GM19099 (cell line): Measurements from ENCODE around the gene TMPRSS9.

Source experiments
- POLR2A ChIP-seq: IDR thresholded peaks from 3 replicates; pipeline ENCODE4 v1.6.1; 2011; ENCODE audit warnings: low read depth; ENCODE audit not compliant: insufficient read length; ENCODE audit errors: extremely low read depth

The TMPRSS9 gene

DNA sequence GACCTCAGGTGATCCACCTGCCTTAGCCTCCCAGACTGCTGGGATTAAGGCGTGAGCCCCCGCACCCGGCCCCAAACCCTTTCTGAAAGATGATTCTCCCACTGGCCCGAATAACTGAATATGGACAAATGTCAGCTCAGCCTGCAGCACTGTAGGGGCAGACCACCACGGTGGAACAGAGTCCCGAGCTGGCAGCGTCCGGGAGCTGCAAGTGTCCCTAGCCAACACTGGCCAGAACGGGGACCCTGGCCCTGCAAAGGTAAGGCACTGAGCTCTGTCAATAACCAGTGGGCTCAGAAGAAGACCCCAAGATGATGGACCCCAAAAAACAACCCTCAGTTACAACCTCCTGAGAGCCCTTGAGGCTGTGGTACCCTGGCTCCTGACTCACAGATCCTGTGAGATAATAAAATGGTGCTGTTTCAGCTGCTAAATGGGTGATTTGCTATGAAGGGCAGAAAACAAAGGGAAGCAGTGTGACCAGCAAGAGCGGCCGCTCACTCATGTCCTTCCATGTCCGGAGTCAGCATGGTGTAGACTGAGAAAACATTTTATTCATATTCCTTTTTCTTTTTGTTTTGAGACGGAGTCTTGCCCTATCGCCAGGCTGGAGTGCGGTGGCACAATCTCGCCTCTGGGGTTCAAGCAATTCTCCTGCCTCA, 33.2 kb upstream of the TMPRSS9 start:
- no peak for TF ChIP-seq POLR2A

DNA sequence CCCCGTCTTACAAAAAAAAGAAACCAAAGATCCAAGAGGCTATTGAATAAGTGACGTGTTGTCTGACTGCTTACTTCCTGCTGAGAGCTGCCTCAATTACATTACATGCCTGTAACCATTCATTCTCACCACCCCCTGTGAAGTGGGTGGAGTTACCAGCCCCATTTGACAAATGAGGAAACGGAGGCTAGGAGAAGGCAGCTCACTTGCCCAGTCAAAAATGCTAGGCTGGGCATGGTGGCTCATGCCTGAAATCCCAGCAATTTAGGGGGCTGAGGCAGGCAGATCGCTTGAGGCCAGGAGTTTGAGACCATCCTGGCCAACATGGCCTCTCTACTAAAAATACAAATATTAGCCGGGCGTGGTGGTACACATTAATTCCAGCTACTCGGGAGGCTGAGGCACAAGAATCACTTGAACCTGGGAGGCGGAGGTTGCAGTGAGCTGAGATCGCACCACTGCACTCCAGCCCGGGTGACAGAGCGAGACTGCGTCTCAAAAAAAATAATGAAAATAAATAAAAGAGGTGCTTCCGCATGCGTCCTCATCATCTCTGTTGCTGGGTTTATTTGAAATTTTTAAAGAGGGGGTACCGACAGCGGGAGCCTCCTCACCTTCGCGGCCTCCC, 32.2 kb upstream of the TMPRSS9 start:
- no peak for TF ChIP-seq POLR2A

DNA sequence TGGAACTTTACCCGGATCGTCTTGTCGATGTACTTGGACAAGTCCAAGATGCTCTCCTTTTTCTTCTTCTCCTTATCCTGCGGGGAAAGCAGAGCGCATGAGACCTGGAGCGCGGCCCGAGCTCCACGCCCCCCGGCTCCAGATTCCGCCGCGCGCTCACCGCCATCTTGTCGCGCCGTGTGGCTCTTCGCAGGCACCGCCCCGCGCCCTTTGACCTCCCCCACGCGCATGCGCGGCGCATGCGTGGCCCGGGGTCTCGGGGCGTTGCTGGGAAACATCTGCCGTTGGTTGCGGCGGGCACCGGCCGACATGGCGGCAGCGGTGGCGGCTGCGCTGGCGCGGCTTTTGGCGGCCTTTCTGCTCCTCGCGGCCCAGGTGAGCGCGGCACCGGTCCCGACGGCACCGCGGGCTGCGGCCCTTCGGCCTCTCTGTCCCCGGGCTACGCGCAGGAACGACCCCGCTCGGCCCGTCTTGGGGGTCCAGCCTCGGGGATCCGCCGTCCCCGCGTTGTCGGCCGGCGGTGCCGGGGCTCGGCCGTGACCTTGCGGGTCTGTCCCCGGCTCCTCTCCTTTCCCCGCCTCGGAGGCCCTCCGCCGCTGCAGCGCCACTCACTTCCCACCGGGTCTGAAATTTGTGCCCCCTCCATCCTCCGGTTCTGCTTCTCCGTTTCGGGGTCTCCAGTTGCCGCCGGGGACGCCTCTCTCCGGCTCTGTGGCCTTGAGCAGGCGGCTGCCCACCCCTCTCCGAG, 31.5 kb upstream of the TMPRSS9 start, which contains the start of the genes LSM7 and SPPL2B:
Gene LSM7, minus strand, starts transcription at position 186 of the 748 bp plus-strand sequence. Its CDS starts 20 bp downstream, at position 166.
Gene SPPL2B, plus strand, starts transcription at position 284 of the 748 bp plus-strand sequence. Its CDS starts 26 bp downstream, at position 310.
- TF ChIP-seq POLR2A = peak; percentile 91

DNA sequence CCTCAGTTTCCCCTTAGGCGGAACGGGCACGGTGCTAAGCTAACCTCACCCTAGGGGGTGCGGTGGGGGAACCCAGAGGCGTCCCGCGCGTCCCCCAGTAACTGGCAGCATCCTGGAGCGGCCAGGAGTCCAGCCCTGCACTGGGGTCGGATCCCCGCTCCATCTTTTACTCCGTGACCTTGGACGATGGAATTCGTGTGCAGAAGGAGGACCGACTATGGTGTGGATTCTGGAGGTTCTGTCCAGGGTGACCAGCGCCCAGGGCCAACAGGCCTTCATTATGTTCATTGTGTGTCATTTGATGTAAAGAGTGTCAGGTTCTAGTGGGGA, 31.0 kb upstream of the TMPRSS9 start:
- TF ChIP-seq POLR2A = no peak

DNA sequence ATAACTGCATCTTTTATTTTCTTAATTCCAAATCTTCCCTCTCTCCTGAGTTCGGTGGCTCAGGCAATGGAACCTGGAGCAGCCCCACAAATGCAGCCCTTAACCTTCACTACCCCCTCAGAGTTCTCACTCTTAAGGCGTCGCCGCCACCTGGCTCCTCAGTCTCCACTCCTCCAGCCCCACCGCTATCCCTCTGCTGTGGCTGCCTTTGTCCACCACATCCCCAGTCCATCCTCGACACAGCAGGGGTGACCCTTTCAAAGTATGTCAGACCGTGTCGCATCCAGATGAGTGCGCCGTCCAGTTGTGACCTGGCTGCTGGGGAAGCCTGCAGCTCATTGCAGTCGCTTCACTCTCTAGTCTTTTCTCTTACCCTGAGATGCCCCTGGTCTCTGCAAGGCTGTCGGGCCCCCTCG, 30.6 kb upstream of the TMPRSS9 start:
- no peak for TF ChIP-seq POLR2A

DNA sequence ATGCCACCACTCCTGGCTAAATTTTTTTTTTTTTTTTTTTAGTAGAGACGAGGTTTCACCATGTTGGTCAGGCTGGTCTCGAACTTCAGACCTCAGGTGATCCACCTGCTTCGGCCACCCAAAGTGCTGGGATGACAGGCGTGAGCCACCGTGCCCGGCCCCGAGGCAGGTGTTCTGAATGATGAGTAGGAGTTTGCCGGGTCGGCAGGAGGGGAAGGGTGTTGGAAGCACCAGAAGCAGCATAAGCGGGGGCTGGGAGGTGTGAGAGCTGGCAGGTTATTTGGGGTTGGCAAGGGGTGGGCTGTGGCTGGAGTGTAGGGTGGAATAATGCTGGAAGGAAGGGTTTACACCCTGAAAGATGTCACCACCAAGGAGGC, 29.8 kb upstream of the TMPRSS9 start:
- no peak for TF ChIP-seq POLR2A

DNA sequence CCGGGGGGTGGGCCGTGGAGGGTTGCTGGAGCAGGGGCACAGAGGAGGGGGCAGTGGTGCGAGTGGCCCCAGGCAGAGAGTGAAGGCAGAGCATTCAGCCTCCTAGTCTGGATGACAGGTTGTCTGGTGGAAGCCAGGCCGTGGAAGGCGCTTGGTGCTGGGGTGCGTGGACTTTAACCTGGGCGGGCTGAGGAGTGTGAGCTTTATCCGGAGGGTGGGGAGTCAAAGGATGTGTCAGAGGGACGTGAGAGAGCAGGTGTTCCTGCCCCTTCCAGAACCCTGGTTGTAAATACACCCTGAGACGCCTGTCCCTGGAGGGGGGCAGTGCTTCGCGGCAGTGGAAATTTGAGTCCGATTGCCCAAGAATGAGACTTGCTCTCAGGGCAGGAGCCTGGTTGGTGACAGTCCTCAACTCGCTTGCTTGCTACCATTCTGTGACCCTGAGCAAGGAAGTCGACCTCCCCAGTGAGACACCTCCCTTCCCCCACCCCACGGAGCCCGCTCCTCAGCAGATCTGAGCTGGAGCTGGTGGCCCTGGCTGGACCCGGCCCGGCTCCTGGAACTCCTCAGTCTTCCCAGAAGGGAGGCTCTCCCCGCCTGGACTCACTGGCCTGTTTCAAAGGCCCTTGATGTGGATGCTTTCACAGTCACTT, 29.3 kb upstream of the TMPRSS9 start:
- TF ChIP-seq POLR2A = no peak

DNA sequence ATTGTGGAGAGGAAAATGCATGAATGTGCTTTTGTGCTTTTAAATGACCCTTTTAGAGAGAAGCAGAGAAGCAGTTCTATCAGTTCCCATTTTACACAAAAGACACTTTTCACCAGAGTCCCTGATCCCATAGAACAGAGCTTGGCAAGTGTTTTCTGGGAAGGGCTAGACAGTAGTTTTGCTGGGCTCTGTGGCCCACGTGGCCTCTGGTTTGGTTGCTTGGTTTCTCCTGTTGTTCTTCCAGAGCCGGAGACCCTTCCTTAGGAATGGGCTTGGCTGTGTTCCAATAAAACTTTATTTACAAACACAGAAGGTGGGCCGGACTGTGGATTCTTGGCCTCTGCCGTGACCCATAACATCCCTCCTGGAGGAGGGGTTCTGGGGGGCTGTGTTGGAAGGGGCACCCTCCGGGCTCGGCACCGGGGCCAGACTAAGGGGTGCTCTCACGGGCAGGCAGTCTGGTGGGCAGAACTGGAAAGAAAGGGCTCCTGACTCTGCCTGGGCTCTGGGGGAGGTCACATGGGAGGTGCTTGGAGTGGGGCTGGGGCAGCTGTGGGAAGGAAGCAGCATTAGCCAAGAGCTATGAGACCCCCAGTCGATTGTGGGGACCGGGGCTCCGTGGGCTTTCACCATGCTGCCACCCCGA, 28.3 kb upstream of the TMPRSS9 start:
- no peak for TF ChIP-seq POLR2A

DNA sequence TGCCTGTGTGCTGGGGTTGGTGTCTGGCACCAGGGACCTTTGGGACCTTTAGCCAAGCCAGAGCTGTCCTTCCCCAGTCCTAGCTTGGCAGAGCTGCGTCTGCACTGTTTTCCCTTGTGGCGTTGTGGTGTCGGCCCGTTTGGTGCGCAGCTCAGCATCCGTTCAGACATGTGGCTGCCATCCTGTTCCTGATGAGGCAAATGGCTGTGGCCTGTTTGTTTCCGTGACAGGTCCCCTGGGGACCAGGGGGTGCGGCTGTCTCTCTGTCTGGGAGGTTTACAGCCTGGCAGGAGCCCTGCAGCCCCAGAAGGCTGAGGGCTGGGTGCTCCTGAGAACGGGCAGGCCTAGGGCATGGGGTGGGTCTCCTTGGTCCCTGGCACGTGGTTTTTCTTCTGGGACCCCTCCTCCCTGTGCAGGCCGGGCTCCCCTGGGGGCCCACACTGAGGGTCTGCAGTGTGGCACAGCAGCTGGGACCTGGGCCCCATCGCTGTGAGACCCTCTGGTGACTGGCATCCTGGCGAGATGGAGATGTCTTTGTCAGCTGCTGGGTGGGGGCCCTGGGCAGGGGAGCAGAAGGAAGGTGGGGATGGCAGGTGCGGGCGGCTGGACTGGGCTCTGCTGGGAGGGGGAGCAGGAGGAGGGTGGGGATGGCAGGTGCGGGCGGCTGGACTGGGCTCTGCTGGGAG, 27.6 kb upstream of the TMPRSS9 start:
- no peak for TF ChIP-seq POLR2A

DNA sequence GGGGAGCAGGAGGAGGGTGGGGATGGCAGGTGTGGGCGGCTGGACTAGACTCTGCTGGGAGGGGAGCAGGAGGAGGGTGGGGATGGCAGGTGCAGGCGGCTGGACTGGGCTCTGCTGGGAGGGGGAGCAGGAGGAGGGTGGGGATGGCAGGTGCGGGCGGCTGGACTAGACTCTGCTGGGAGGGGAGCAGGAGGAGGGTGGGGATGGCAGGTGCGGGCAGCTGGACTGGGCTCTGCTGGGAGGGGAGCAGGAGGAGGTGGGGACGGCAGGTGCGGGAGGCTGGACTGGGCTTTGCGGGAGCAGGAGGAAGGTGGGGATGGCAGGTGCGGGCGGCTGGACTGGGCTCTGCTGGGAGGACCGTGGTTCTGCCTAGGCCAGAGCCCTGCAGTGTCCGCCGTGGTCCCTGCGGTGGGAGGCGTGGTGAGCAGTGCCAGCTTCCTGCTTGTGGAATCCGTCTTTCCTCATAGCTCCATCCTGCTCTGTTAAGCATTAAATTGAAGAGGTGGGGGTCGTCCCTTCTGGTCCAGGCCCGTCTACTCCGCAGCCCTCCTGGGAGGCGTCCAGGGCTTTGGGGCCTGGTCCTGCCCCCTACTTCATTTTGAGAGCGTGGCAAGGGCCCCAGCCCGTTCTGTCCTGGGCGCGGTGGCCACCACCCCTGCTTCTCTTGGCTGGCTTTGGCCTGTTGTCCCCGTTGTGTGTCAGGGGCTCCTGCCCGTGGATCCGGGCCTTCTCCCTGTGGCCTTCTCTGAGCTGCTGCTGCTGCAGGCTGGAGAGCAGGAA, 26.8 kb upstream of the TMPRSS9 start:
- no peak for TF ChIP-seq POLR2A

DNA sequence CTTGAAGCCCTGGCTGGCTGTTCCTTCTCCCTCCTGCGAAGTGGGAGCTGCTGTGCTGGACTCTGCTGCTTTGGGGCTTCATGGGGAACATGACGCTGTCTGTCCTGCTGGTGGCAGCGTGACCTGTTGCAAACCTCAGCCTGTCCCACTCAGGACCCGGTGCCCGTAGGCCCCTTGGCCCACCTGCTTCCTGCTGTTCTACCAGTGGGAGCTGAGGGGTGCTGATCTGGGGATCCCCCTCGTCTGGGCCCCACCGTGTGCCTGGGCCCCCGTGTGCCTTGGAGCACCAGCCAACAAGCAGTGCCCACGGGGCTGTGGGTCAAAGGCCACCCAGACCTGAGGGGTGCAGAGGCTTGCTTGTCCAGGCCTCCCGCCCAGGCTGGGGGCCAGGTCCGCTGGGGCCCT, 26.3 kb upstream of the TMPRSS9 start:
- TF ChIP-seq POLR2A = no peak

DNA sequence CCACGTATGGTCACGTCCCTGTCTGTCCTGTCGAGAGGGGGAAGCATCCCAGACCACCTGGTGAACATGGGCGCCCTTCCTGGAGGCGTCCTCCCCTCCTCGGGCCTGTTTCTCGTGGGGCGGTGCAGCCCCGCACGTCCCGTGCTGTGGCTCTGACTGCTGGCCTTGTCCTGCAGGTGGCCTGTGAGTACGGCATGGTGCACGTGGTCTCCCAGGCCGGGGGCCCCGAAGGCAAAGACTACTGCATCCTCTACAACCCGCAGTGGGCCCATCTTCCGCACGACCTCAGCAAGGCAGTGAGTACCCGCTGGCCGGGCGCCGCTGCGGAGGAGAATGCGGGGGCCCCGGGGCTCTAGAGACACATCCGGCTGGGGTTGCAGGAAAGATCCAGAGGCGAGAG, 25.6 kb upstream of the TMPRSS9 start:
- no peak for TF ChIP-seq POLR2A

DNA sequence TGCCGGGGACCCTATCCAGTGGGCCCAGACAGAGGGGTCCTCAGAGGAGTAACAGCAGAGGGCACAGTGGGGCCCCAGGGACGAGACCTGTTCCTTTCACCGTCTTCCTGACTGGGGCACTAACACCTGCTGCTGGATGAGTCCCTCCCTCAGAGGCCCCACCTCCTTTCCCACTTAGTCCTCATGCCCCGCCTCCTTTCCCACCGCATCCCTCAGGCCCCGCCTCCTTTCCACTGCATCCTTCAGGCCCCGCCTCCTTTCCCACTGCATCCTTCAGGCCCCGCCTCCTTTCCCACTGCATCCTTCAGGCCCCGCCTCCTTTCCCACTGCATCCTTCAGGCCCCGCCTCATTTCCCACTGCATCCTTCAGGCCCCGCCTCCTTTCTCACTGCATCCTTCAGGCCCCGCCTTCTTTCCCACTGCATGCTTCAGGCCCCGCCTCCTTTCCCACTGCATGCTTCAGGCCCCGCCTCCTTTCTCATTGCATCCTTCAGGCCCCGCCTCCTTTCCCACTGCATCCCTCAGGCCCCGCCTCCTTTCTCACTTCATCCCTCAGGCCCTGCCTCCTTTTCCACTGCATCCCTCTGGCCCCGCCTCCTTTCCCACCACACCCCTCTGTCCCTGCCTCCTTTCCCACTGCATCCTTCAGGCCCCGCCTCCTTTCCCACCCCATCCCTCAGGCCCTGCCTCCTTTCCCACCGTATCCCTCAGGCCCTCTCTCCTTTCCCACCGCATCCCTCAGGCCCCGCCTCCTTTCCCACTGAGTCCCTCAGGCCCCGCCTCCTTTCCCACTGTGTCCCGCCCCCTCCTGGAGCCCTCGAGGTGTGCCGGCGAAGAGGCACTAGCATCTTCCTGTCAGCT, 24.8 kb upstream of the TMPRSS9 start:
- no peak for TF ChIP-seq POLR2A
